ENCODE measurements around the gene PLXNA1. TPM values are rescaled to one million over a fixed set of nuclear protein-coding genes. Genes with fewer than 3 reads are reported as not detected.

PLXNA1 gene
- total RNA-seq (ENCODE audit: low replicate concordance), result 34.7 and 89.1 TPM in 2 replicates

- H3K9me3 Mint-ChIP-seq, result no peaks in the 10 kb centered on the region
- DNase-seq (ENCODE audit: low spot score), result peak; percentile 92
- H4K20me1 ChIP-seq (ENCODE audit: low read depth), result peaks cover 41% of the 10 kb centered on the region
- no peaks in the 10 kb centered on the region for H3K36me3 ChIP-seq
- peaks cover 12% of the 10 kb centered on the region for H3K4me1 Mint-ChIP-seq
- peaks cover 10% of the 10 kb centered on the region for H3K27me3 Mint-ChIP-seq (ENCODE audit: insufficient read depth, low read depth)
- no peak within 1 kb of the TSS for H3K27ac Mint-ChIP-seq
- peak within 1 kb of the TSS; percentile 83 for H3K4me3 Mint-ChIP-seq
- peak within 1 kb of the TSS; percentile 85 for H3K9ac ChIP-seq
- H3K27ac ChIP-seq, result no peak within 1 kb of the TSS
- peaks cover 13% of the 10 kb centered on the region for H3K4me1 ChIP-seq
- H3K79me2 ChIP-seq (ENCODE audit: low read depth), result peaks cover 42% of the 10 kb centered on the region
- H3K9me3 ChIP-seq (ENCODE audit: low read depth), result no peaks in the 10 kb centered on the region
- peak within 1 kb of the TSS; percentile 98 for H3K4me2 ChIP-seq
- no peaks in the 10 kb centered on the region for H3F3A ChIP-seq (ENCODE audit: low read depth)
- peak within 1 kb of the TSS; percentile 98 for H3K4me3 ChIP-seq
- TF ChIP-seq CTCF (IDR thresholded peaks at IDR 0.05), result peak; percentile 82
- TF ChIP-seq EZH2 (IDR thresholded peaks at IDR 0.05), result no peak
- TF ChIP-seq EZH2phosphoT487 (IDR thresholded peaks at IDR 0.05), result no peak
- H2AFZ ChIP-seq (replicated peaks), result peak within 1 kb of the TSS; percentile 60
- H3K27me3 ChIP-seq, result peaks cover 14% of the 10 kb centered on the region
- H3K36me3 Mint-ChIP-seq, result no peaks in the 10 kb centered on the region
These were observed at the start of gene PLXNA1 for GRCh38 chr3:126982471-126983175. Gene PLXNA1 (plus strand): TSS chr3:126983115. CDS start chr3:126988594, 5,479 bp downstream.

GRCh38 chr3:126934031-126934531 is 48.8 kb upstream of the PLXNA1 start:
- TF ChIP-seq EZH2phosphoT487 (IDR thresholded peaks at IDR 0.05) (no peak), CTCF (IDR thresholded peaks at IDR 0.05) (no peak), EZH2 (IDR thresholded peaks at IDR 0.05) (no peak)
- no peaks in the 10 kb centered on the region for H3F3A ChIP-seq (ENCODE audit: low read depth)
- no peak overlapping the region for H3K9ac ChIP-seq
- H3K27me3 ChIP-seq, result no peaks in the 10 kb centered on the region
- H3K27ac Mint-ChIP-seq, result no peak overlapping the region
- H3K4me3 ChIP-seq, result no peak overlapping the region
- no peak overlapping the region for H3K4me3 Mint-ChIP-seq
- H3K27me3 Mint-ChIP-seq (ENCODE audit: insufficient read depth, low read depth), result no peaks in the 10 kb centered on the region
- H3K9me3 Mint-ChIP-seq, result no peaks in the 10 kb centered on the region
- no peaks in the 10 kb centered on the region for H3K79me2 ChIP-seq (ENCODE audit: low read depth)
- H4K20me1 ChIP-seq (ENCODE audit: low read depth), result no peaks in the 10 kb centered on the region
- no peak overlapping the region for H2AFZ ChIP-seq (replicated peaks)
- H3K27ac ChIP-seq, result no peak overlapping the region
- peak; percentile 36 for DNase-seq (ENCODE audit: low spot score)
- no peak overlapping the region for H3K4me2 ChIP-seq
- H3K36me3 Mint-ChIP-seq, result no peaks in the 10 kb centered on the region
- no peaks in the 10 kb centered on the region for H3K9me3 ChIP-seq (ENCODE audit: low read depth)
- H3K4me1 Mint-ChIP-seq, result peaks cover 46% of the 10 kb centered on the region
- H3K4me1 ChIP-seq, result peaks cover 4% of the 10 kb centered on the region
- no peaks in the 10 kb centered on the region for H3K36me3 ChIP-seq

- Mint-ChIP-seq H3K36me3 (no peaks in the 10 kb centered on the region), H3K27me3 (ENCODE audit: insufficient read depth, low read depth) (no peaks in the 10 kb centered on the region), H3K4me3 (no peak overlapping the region), H3K27ac (no peak overlapping the region), H3K4me1 (peaks cover 48% of the 10 kb centered on the region), H3K9me3 (no peaks in the 10 kb centered on the region)
- Histone ChIP-seq H3K4me2 (no peak overlapping the region), H3K9me3 (ENCODE audit: low read depth) (no peaks in the 10 kb centered on the region), H3K79me2 (ENCODE audit: low read depth) (no peaks in the 10 kb centered on the region), H3K36me3 (no peaks in the 10 kb centered on the region), H3K4me1 (peaks cover 6% of the 10 kb centered on the region), H3K27ac (no peak overlapping the region), H3K9ac (no peak overlapping the region), H3F3A (ENCODE audit: low read depth) (no peaks in the 10 kb centered on the region), H4K20me1 (ENCODE audit: low read depth) (no peaks in the 10 kb centered on the region), H3K4me3 (no peak overlapping the region), H3K27me3 (no peaks in the 10 kb centered on the region), H2AFZ (replicated peaks) (no peak overlapping the region)
- DNase-seq (ENCODE audit: low spot score), result no peak
- TF ChIP-seq EZH2phosphoT487 (IDR thresholded peaks at IDR 0.05) (no peak), EZH2 (IDR thresholded peaks at IDR 0.05) (no peak), CTCF (IDR thresholded peaks at IDR 0.05) (no peak)
These were observed 47.9 kb upstream of the PLXNA1 start for GRCh38 chr3:126934991-126935390.

Measured in neural progenitor cell (in vitro differentiated cells).